ENCODE measurements around the gene ITPKB. TPM values are rescaled to one million over a fixed set of nuclear protein-coding genes. Genes with fewer than 3 reads are reported as not detected.

Gene ITPKB
- total and polyA plus RNA-seq, 9 donors = 11.3 to 43.2 (median 20.1) TPM

- Histone ChIP-seq H3K36me3 (no peaks in the 10 kb centered on the region), H3K4me3 (no peak overlapping the region), H3K27ac (no peak overlapping the region), H3K27me3 (no peaks in the 10 kb centered on the region), H3K4me1 (ENCODE audit: insufficient read depth) (peaks cover 6% of the 10 kb centered on the region), H3K9me3 (no peaks in the 10 kb centered on the region)
- WGBS, 3 donors = 83 to 87% (median 85%) methylated on average over 11 of the region's 11 CpGs
- intact Hi-C loops (cut with DNase I) = no loop called here
- TF ChIP-seq POLR2A (IDR thresholded peaks at IDR 0.05) (no peak), EP300 (IDR thresholded peaks at IDR 0.05) (no peak), CTCF (IDR thresholded peaks at IDR 0.05) (no peak)
- peak in 3 of 5 donors; percentile 12 to 17 (median 15) for DNase-seq
These were observed 111.0 kb downstream of the ITPKB start for GRCh38 chr1:226627924-226628611.

GRCh38 chr1:226627050-226627755, 111.9 kb downstream of the ITPKB start:
- intact Hi-C loops (cut with DNase I) = no loop called here
- TF ChIP-seq CTCF (IDR thresholded peaks at IDR 0.05) (no peak), POLR2A (IDR thresholded peaks at IDR 0.05) (no peak), EP300 (IDR thresholded peaks at IDR 0.05) (no peak)
- Histone ChIP-seq H3K36me3 (no peaks in the 10 kb centered on the region), H3K27me3 (no peaks in the 10 kb centered on the region), H3K9me3 (no peaks in the 10 kb centered on the region), H3K4me3 (no peak overlapping the region), H3K27ac (no peak overlapping the region), H3K4me1 (ENCODE audit: insufficient read depth) (peaks cover 6% of the 10 kb centered on the region)
- WGBS, 3 donors = 67 to 84% (median 72%) methylated on average over 6 of the region's 6 CpGs
- peak in 2 of 5 donors; percentile 3 to 12 for DNase-seq

GRCh38 chr1:226626577-226626956, 112.5 kb downstream of the ITPKB start:
- intact Hi-C loops (cut with DNase I) = no loop called here
- H3K4me3 ChIP-seq = no peak overlapping the region

More at GRCh38 chr1:226626577-226626956, 112.5 kb downstream of the ITPKB start:
- TF ChIP-seq POLR2A (IDR thresholded peaks at IDR 0.05) (no peak), CTCF (IDR thresholded peaks at IDR 0.05) (peak; percentile 84 to 88 (median 84))
- Histone ChIP-seq H3K36me3 (no peaks in the 10 kb centered on the region), H3K4me1 (ENCODE audit: insufficient read depth) (peaks cover 6% of the 10 kb centered on the region), H3K9me3 (no peaks in the 10 kb centered on the region), H3K27ac (no peak overlapping the region), H3K27me3 (no peaks in the 10 kb centered on the region)
- peak; percentile 73 to 85 (median 80) for DNase-seq
- 1 to 4% (median 2%) methylated on average over 11 of the region's 11 CpGs for WGBS, 3 donors

All from ovary (tissue), 9 donors.